ENCODE results near the gene NOL9. TPM values are rescaled to one million over a fixed set of nuclear protein-coding genes. Genes with fewer than 3 reads are reported as not detected.

NOL9 gene
- total RNA-seq, 4 donors from 2014 or later, result 4.7 to 44.8 (median 23.7) TPM

GRCh38 chr1:6477039-6477820, 77.1 kb downstream of the NOL9 start:
- Histone ChIP-seq H3K4me1 (no peaks in the 10 kb centered on the region), H3K9me3 (no peaks in the 10 kb centered on the region), H3K4me3 (no peak overlapping the region), H3K27me3 (no peaks in the 10 kb centered on the region), H3K36me3 (no peaks in the 10 kb centered on the region), H3K27ac (no peak overlapping the region)
- no peak for DNase-seq
- intact Hi-C loops (cut with DNase I; ENCODE audit: low total_unique reads), result no loop called here
- TF ChIP-seq CTCF (IDR thresholded peaks at IDR 0.05), result no peak
- no peak for TF ChIP-seq POLR2A (IDR thresholded peaks at IDR 0.05)

- Histone ChIP-seq H3K27ac (no peak overlapping the region), H3K36me3 (no peaks in the 10 kb centered on the region), H3K4me3 (no peak overlapping the region), H3K9me3 (no peaks in the 10 kb centered on the region), H3K27me3 (no peaks in the 10 kb centered on the region), H3K4me1 (no peaks in the 10 kb centered on the region)
- TF ChIP-seq CTCF (IDR thresholded peaks at IDR 0.05) (no peak), POLR2A (IDR thresholded peaks at IDR 0.05) (no peak)
- intact Hi-C loops (cut with DNase I; ENCODE audit: low total_unique reads), result no loop called here
- DNase-seq, result no peak
Observed at GRCh38 chr1:6476483-6476882, 77.8 kb downstream of the NOL9 start.

GRCh38 chr1:6475381-6476133, 78.8 kb downstream of the NOL9 start:
- Histone ChIP-seq H3K27me3 (no peaks in the 10 kb centered on the region), H3K4me3 (no peak overlapping the region), H3K36me3 (no peaks in the 10 kb centered on the region), H3K27ac (no peak overlapping the region), H3K9me3 (no peaks in the 10 kb centered on the region), H3K4me1 (no peaks in the 10 kb centered on the region)
- DNase-seq, result peak; percentile 39 to 52
- no peak for TF ChIP-seq POLR2A (IDR thresholded peaks at IDR 0.05)
- TF ChIP-seq CTCF (IDR thresholded peaks at IDR 0.05), result peak; percentile 66 to 88 (median 71)
- intact Hi-C loops (cut with DNase I; ENCODE audit: low total_unique reads), result no loop called here

- intact Hi-C loops (cut with DNase I; ENCODE audit: low total_unique reads), result no loop called here
- no peaks in the 10 kb centered on the region for H3K36me3 ChIP-seq
Observed at GRCh38 chr1:6474815-6475282, 79.5 kb downstream of the NOL9 start.

More at GRCh38 chr1:6474815-6475282, 79.5 kb downstream of the NOL9 start:
- DNase-seq, result no peak
- Histone ChIP-seq H3K27ac (no peak overlapping the region), H3K4me1 (no peaks in the 10 kb centered on the region), H3K9me3 (no peaks in the 10 kb centered on the region), H3K27me3 (no peaks in the 10 kb centered on the region), H3K4me3 (no peak overlapping the region)
- TF ChIP-seq CTCF (IDR thresholded peaks at IDR 0.05), result no peak
- TF ChIP-seq POLR2A (IDR thresholded peaks at IDR 0.05), result no peak
